Tibial artery (tissue), 4 donors: ENCODE measurements around the gene LRRC10B.
A peak's percentile ranks its signal among the peaks of the same experiment; 100 is the strongest.
"Not testable (repeated sequence)": the region's sequence is repeated elsewhere in the genome, so short reads cannot be mapped to it uniquely, and the experiment has no call there.

Source experiments
- DNase-seq, 2 donors: peaks; one replicate each; pipeline ENCODE4 v3.0.0-alpha.2; 2019
- H3K27ac ChIP-seq, 2 donors: fragments of 200-600 bp; sonication (generic) in 1 of 2; 1 replicate in 1 of 2; 2 replicates in 1 of 2; pipeline ENCODE4 v1.5.1; 2018 to 2019; ENCODE audit warnings: mild to moderate bottlenecking in 1 of 2
- H3K27me3 ChIP-seq, 2 donors: fragments of 200-600 bp; sonication (generic) in 1 of 2; one replicate each; pipeline versions ENCODE4 v1.5.1 to v1.6.0; 2016 to 2019
- H3K36me3 ChIP-seq, 3 donors: fragments of 200-600 bp; sonication (generic) in 2 of 3; one replicate each; pipeline ENCODE4 v1.5.1; 2016 to 2019; ENCODE audit warnings: mild to moderate bottlenecking in 2 of 3
- H3K4me1 ChIP-seq, 4 donors: fragments of 200-600 bp; sonication (generic) in 2 of 4; 1 replicate in 3 of 4; 2 replicates in 1 of 4; pipeline ENCODE4 v1.5.1; 2016 to 2019
- H3K4me3 ChIP-seq, 2 donors: fragments of 200-600 bp; sonication (generic) in 1 of 2; 1 replicate in 1 of 2; 2 replicates in 1 of 2; pipeline ENCODE4 v1.5.1; 2018 to 2019; ENCODE audit warnings: mild to moderate bottlenecking in 2 of 2
- H3K9me3 ChIP-seq, 3 donors: fragments of 200-600 bp; sonication (generic) in 1 of 3; one replicate each; pipeline ENCODE4 v1.5.1; 2016 to 2019
- CTCF ChIP-seq, 2 experiments: fragments of 200-600 bp in 1 of 2; fragments of 450-650 bp in 1 of 2; IDR thresholded peaks; one replicate each; pipeline ENCODE4 v1.5.1; 2017 to 2019; ENCODE audit warnings: antibody characterized with exemption in 2 of 2, mild to moderate bottlenecking in 1 of 2, moderate library complexity in 1 of 2
- intact Hi-C: fragments of 100-400 bp; cut with DNase I; formaldehyde crosslinking; loops from one replicate; pipeline ENCODE4 v1.15.0; 2023; ENCODE audit warnings: low total_unique reads

The LRRC10B gene

GRCh38 chr11:61507962-61508861 is at the start of gene LRRC10B:
LRRC10B (plus strand) TSS chr11:61508749; CDS start chr11:61508999, 250 bp downstream.
- Histone ChIP-seq H3K4me3 (peak within 1 kb of the TSS; percentile 46 to 58), H3K9me3 (no peaks in the 10 kb centered on the region), H3K27ac (peak within 1 kb of the TSS; percentile 92 to 95), H3K4me1 (peaks cover 0 to 53% (median 39%) of the 10 kb centered on the region in 4 donors), H3K36me3 (no peaks in the 10 kb centered on the region), H3K27me3 (peaks cover 0 to 25% of the 10 kb centered on the region in 2 donors)
- DNase-seq, result no peak
- no peak for TF ChIP-seq CTCF (IDR thresholded peaks at IDR 0.05)
- intact Hi-C loops, result no loop called here

GRCh38 chr11:61460474-61460881 is 48.1 kb upstream of the LRRC10B start:
- DNase-seq, result no peak
- peaks cover 0 to 8% (median 0%) of the 10 kb centered on the region in 4 donors for H3K4me1 ChIP-seq
- intact Hi-C loops, result no loop called here
- no peak for TF ChIP-seq CTCF (IDR thresholded peaks at IDR 0.05)
- H3K27me3 ChIP-seq, result no peaks in the 10 kb centered on the region
- peaks cover 0 to 10% (median 3%) of the 10 kb centered on the region in 3 donors for H3K36me3 ChIP-seq
- H3K4me3 ChIP-seq, result no peak overlapping the region
- no peak overlapping the region for H3K27ac ChIP-seq
- no peaks in the 10 kb centered on the region for H3K9me3 ChIP-seq

- TF ChIP-seq CTCF (IDR thresholded peaks at IDR 0.05), result peak in 1 of 2 experiments; percentile 6
- Histone ChIP-seq H3K4me3 (no peak overlapping the region), H3K27me3 (no peaks in the 10 kb centered on the region), H3K27ac (no peak overlapping the region), H3K9me3 (no peaks in the 10 kb centered on the region), H3K4me1 (peaks cover 0 to 8% (median 0%) of the 10 kb centered on the region in 4 donors), H3K36me3 (peaks cover 0 to 6% (median 0%) of the 10 kb centered on the region in 3 donors)
- DNase-seq, result no peak
- intact Hi-C loops, result no loop called here
Measured at GRCh38 chr11:61460986-61461385, 47.6 kb upstream of the LRRC10B start.

- H3K27ac ChIP-seq, H3K4me3 ChIP-seq, intact Hi-C loops, H3K27me3 ChIP-seq, DNase-seq, H3K9me3 ChIP-seq: not testable (repeated sequence)
- Histone ChIP-seq H3K36me3 (peaks cover 0 to 20% (median 0%) of the 10 kb centered on the region in 3 donors), H3K4me1 (peaks cover 0 to 17% (median 9%) of the 10 kb centered on the region in 4 donors)
Measured at GRCh38 chr11:61467602-61468001, 40.9 kb upstream of the LRRC10B start.

- intact Hi-C loops, result no loop called here
- no peaks in the 10 kb centered on the region for H3K27me3 ChIP-seq
- DNase-seq, result no peak
- no peaks in the 10 kb centered on the region for H3K9me3 ChIP-seq
- no peak for TF ChIP-seq CTCF (IDR thresholded peaks at IDR 0.05)
- peak overlapping the region in 1 of 2 donors; percentile 14 for H3K27ac ChIP-seq
- H3K4me3 ChIP-seq, result no peak overlapping the region
- H3K4me1 ChIP-seq, result peaks cover 0 to 21% (median 13%) of the 10 kb centered on the region in 4 donors
- H3K36me3 ChIP-seq, result peaks cover 0 to 16% (median 0%) of the 10 kb centered on the region in 3 donors
Measured at GRCh38 chr11:61468002-61468401, 40.5 kb upstream of the LRRC10B start.

- Histone ChIP-seq H3K4me3 (no peak overlapping the region), H3K9me3 (no peaks in the 10 kb centered on the region), H3K4me1 (peaks cover 0 to 41% (median 18%) of the 10 kb centered on the region in 4 donors), H3K36me3 (peaks cover 0 to 24% (median 3%) of the 10 kb centered on the region in 3 donors), H3K27me3 (no peaks in the 10 kb centered on the region), H3K27ac (peak overlapping the region; percentile 81 to 90)
- no peak for TF ChIP-seq CTCF (IDR thresholded peaks at IDR 0.05)
- DNase-seq, result peak; percentile 91 to 94
- intact Hi-C loops, result no loop called here
Measured at GRCh38 chr11:61472282-61472681, 36.3 kb upstream of the LRRC10B start.
